B cell (primary cell): ENCODE results near the gene PHYHIPL. TPM values are rescaled to one million over a fixed set of nuclear protein-coding genes. Genes with fewer than 3 reads are reported as not detected.

Experiments
- ATAC-seq: fragments of 200-7000 bp; cut with Tn5 transposase; one replicate; pipeline ENCODE4 v1.10.0; 2021; ENCODE audit warnings: low read depth, mild to moderate bottlenecking, moderate number of reproducible peaks, moderate library complexity
- CTCF ChIA-PET: fragments of 350-600 bp; sonication (Branson Sonifier 250); formaldehyde crosslinking; loops from one replicate; lab custom pipeline; 2021; ENCODE audit warnings: antibody characterized with exemption, inconsistent platforms; lab: Charles Lee
- POLR2A ChIA-PET: fragments of 350-600 bp; sonication (Branson Sonifier 250); formaldehyde crosslinking; loops from one replicate; lab custom pipeline; 2021; ENCODE audit warnings: antibody characterized with exemption; lab: Charles Lee
- DNase-seq: peaks from one replicate; pipeline ENCODE4 v3.0.0; 2013
- H2AFZ ChIP-seq: 2 replicates; pipeline ENCODE4 v1.6.1; 2012; ENCODE audit warnings: mild to moderate bottlenecking, low read depth, low read length; ENCODE audit not compliant: insufficient read depth, poor library complexity, severe bottlenecking
- H3K27ac ChIP-seq, 2 donors: 1 replicate in 1 of 2; 2 replicates in 1 of 2; pipeline ENCODE4 v1.5.1; 2012 to 2013; ENCODE audit warnings: low read length in 2 of 2, mild to moderate bottlenecking in 2 of 2, moderate library complexity in 1 of 2
- H3K27me3 ChIP-seq, 4 experiments: fragments of 200-600 bp in 1 of 4; sonication (generic) in 1 of 4; replicated peaks in 1 of 4; 1 replicate in 2 of 4; 2 replicates in 2 of 4; pipeline versions ENCODE4 v1.6.1 to v1.7.0; 2013 to 2016; ENCODE audit warnings: low read length in 3 of 4, mild to moderate bottlenecking in 2 of 4, mixed read lengths in 1 of 4, moderate library complexity in 1 of 4; ENCODE audit not compliant: insufficient read depth in 4 of 4, control insufficient read depth in 3 of 4; ENCODE audit errors: control extremely low read depth in 1 of 4
- H3K36me3 ChIP-seq, 2 experiments: replicated peaks in 1 of 2; 1 replicate in 1 of 2; 2 replicates in 1 of 2; pipeline versions ENCODE4 v1.6.1 to v1.7.1; 2013; ENCODE audit warnings: low read length in 1 of 2; ENCODE audit not compliant: insufficient read depth in 2 of 2, control insufficient read depth in 1 of 2; ENCODE audit errors: control extremely low read depth in 1 of 2, extremely low read depth in 1 of 2
- H3K4me1 ChIP-seq, 2 donors: fragments of 200-600 bp in 1 of 2; sonication (generic) in 1 of 2; 1 replicate in 1 of 2; 2 replicates in 1 of 2; pipeline versions ENCODE4 v1.5.1 to v1.6.1; 2013 to 2017; ENCODE audit warnings: low read length in 2 of 2; ENCODE audit not compliant: control insufficient read depth in 2 of 2, insufficient read depth in 2 of 2
- H3K4me2 ChIP-seq: replicated peaks from 2 replicates; pipeline ENCODE3; 2012; ENCODE audit warnings: mild to moderate bottlenecking, low read depth, low read length; ENCODE audit not compliant: poor library complexity, severe bottlenecking
- H3K4me3 ChIP-seq, 5 experiments: fragments of 200-600 bp in 1 of 5; sonication (generic) in 1 of 5; 1 replicate in 3 of 5; 2 replicates in 2 of 5; pipeline versions ENCODE4 v1.5.1 to v1.7.0; 2011 to 2016; ENCODE audit warnings: low read length in 4 of 5, mild to moderate bottlenecking in 4 of 5, low read depth in 2 of 5, control low read depth in 1 of 5, moderate library complexity in 1 of 5; ENCODE audit not compliant: insufficient read depth in 1 of 5; ENCODE audit errors: control extremely low read depth in 1 of 5, extremely low read depth in 1 of 5
- H3K79me2 ChIP-seq: fragments of 200-600 bp; sonication (generic); one replicate; pipeline ENCODE4 v1.6.0; 2016; ENCODE audit warnings: low read length; ENCODE audit not compliant: control insufficient read depth, insufficient read depth
- H3K9ac ChIP-seq: fragments of 200-600 bp; sonication (generic); 2 replicates; pipeline ENCODE4 v1.6.1; 2017; ENCODE audit warnings: mild to moderate bottlenecking, low read length, moderate library complexity
- H3K9me3 ChIP-seq, 3 donors: one replicate each; pipeline versions ENCODE4 v1.6.1 to v1.7.1; 2013; ENCODE audit warnings: low read length in 2 of 3; ENCODE audit not compliant: control insufficient read depth in 2 of 3, insufficient read depth in 1 of 3; ENCODE audit errors: control extremely low read depth in 1 of 3
- H4K20me1 ChIP-seq: 2 replicates; pipeline ENCODE4 v1.6.0; 2012; ENCODE audit warnings: mild to moderate bottlenecking, low read length; ENCODE audit not compliant: insufficient read depth, control insufficient read depth, poor library complexity, severe bottlenecking
- H3K27ac Mint-ChIP-seq: one replicate; pipeline ENCODE4 v1.8.0; 2021; ENCODE audit warnings: mixed read lengths
- H3K27me3 Mint-ChIP-seq: one replicate; pipeline ENCODE4 v1.8.0; 2021; ENCODE audit warnings: mixed read lengths
- H3K4me1 Mint-ChIP-seq: one replicate; pipeline ENCODE4 v1.8.0; 2021; ENCODE audit warnings: mixed read lengths
- H3K4me3 Mint-ChIP-seq: one replicate; pipeline ENCODE4 v1.8.0; 2021; ENCODE audit warnings: mixed read lengths
- H3K9me3 Mint-ChIP-seq: one replicate; pipeline ENCODE4 v1.8.0; 2022; ENCODE audit warnings: mixed read lengths; ENCODE audit not compliant: insufficient read depth
- EZH2 ChIP-seq: IDR thresholded peaks from 2 replicates; pipeline ENCODE4 v1.6.1; 2012; ENCODE audit warnings: borderline replicate concordance, low read depth, mild to moderate bottlenecking, moderate library complexity, low read length; ENCODE audit not compliant: insufficient read depth, poor library complexity, severe bottlenecking
- WGBS: methylation state at CpG from one replicate; pipeline ENCODE4 v1.1.5; 2013; ENCODE audit warnings: missing lambda C conversion rate; ENCODE audit not compliant: insufficient coverage; 5-methylcytosine and 5-hydroxymethylcytosine counted together
- intact Hi-C: fragments of 100-400 bp; cut with micrococcal nuclease; formaldehyde crosslinking; loops from one replicate; pipeline ENCODE4 v1.10.0; 2022
- polyA minus RNA-seq: library from RNA; depleted of rRNA, polyadenylated mRNA; stranded (reverse); fragments of >200 nt; gene quantifications from 2 replicates; pipeline ENCODE4 v1.2.3, GENCODE V29; 2012
- polyA plus RNA-seq: library from polyadenylated mRNA; depleted of rRNA; stranded (reverse); fragments of >200 nt; gene quantifications from 2 replicates; pipeline ENCODE4 v1.2.3, GENCODE V29; 2012
- total RNA-seq, 2 donors: library from RNA; stranded (reverse); fragments of 120-200 nt in 1 of 2; gene quantifications; 1 replicate in 1 of 2; 2 replicates in 1 of 2; pipeline versions ENCODE4 v1.2.3 to v1.2.4, GENCODE V29; 2013 to 2022
- TF ChIP-seq, protein P1 (sequence below): fragments of 200-600 bp; IDR thresholded peaks from one replicate; pipeline ENCODE4 v1.8.0; 2022; ENCODE audit warnings: antibody characterized with exemption, mild to moderate bottlenecking

The PHYHIPL gene
- not detected in 2 replicates for total RNA-seq
- 0.02 TPM for total RNA-seq (2013)
- not detected in 2 replicates for polyA plus RNA-seq
- not detected in 2 replicates for polyA minus RNA-seq

- ATAC-seq (no peak), DNase-seq (no peak)
- H3K9me3 Mint-ChIP-seq, result peaks cover 2% of the 10 kb centered on the region
- Histone ChIP-seq H3K4me2 (no peak within 1 kb of the TSS), H3K27me3 (peaks cover 0 to 14% (median 6%) of the 10 kb centered on the region in 4 experiments), H3K79me2 (no peaks in the 10 kb centered on the region), H3K27ac (no peak within 1 kb of the TSS), H3K4me3 (no peak within 1 kb of the TSS), H3K36me3 (no peaks in the 10 kb centered on the region), H2AFZ (no peak within 1 kb of the TSS), H3K4me1 (no peaks in the 10 kb centered on the region), H4K20me1 (no peaks in the 10 kb centered on the region), H3K9ac (no peak within 1 kb of the TSS), H3K9me3 (peaks cover 0 to 12% (median 0%) of the 10 kb centered on the region in 3 donors)
- POLR2A ChIA-PET, result no interaction called here
- peaks cover 21% of the 10 kb centered on the region for H3K27me3 Mint-ChIP-seq
- CTCF ChIA-PET, result no interaction called here
- TF ChIP-seq, protein P1, sequence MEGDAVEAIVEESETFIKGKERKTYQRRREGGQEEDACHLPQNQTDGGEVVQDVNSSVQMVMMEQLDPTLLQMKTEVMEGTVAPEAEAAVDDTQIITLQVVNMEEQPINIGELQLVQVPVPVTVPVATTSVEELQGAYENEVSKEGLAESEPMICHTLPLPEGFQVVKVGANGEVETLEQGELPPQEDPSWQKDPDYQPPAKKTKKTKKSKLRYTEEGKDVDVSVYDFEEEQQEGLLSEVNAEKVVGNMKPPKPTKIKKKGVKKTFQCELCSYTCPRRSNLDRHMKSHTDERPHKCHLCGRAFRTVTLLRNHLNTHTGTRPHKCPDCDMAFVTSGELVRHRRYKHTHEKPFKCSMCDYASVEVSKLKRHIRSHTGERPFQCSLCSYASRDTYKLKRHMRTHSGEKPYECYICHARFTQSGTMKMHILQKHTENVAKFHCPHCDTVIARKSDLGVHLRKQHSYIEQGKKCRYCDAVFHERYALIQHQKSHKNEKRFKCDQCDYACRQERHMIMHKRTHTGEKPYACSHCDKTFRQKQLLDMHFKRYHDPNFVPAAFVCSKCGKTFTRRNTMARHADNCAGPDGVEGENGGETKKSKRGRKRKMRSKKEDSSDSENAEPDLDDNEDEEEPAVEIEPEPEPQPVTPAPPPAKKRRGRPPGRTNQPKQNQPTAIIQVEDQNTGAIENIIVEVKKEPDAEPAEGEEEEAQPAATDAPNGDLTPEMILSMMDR, result no peak
- no peak for TF ChIP-seq EZH2
- intact Hi-C loops, result no loop called here
- no peak within 1 kb of the TSS for H3K27ac Mint-ChIP-seq
- H3K4me3 Mint-ChIP-seq, result no peak within 1 kb of the TSS
- 6% methylated on average over 84 of the region's 90 CpGs for WGBS
- peaks cover 6% of the 10 kb centered on the region for H3K4me1 Mint-ChIP-seq
These were observed at the start of gene PHYHIPL for GRCh38 chr10:59176241-59177030. PHYHIPL (plus strand) TSS chr10:59176643; CDS start chr10:59176854, 211 bp downstream.

DNA sequence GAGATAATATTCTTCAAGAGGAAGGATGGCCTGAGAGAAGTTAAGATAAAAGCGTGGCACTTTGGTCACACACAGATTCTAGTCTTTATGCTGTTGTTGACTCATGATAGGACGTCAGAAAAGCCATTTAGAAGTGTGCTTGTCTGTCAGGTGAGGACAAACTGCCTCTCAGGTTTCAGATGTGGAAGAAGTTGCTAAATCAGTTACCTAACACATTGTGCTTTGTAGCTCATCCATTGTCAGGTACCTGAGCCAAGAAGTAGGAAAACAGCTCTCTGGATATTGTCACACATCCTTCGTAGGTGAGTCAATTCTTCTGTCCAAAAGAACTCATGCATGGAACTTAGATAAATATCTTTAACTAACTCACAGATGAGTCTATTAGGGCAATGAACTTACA, 49.5 kb upstream of the PHYHIPL start:
- Histone ChIP-seq H3K4me1 (no peaks in the 10 kb centered on the region), H3K36me3 (no peaks in the 10 kb centered on the region), H4K20me1 (no peaks in the 10 kb centered on the region), H3K27me3 (no peaks in the 10 kb centered on the region), H3K9me3 (no peaks in the 10 kb centered on the region), H3K4me2 (no peak overlapping the region), H3K79me2 (no peaks in the 10 kb centered on the region), H2AFZ (no peak overlapping the region), H3K27ac (no peak overlapping the region), H3K4me3 (no peak overlapping the region), H3K9ac (no peak overlapping the region)
- Mint-ChIP-seq H3K9me3 (peaks cover 2% of the 10 kb centered on the region), H3K4me1 (no peaks in the 10 kb centered on the region), H3K27ac (no peak overlapping the region), H3K27me3 (no peaks in the 10 kb centered on the region), H3K4me3 (no peak overlapping the region)
- TF ChIP-seq, protein P1, result no peak
- no peak for TF ChIP-seq EZH2
- WGBS, result 40% methylated on average over 1 of the region's 3 CpGs
- DNase-seq (no peak), ATAC-seq (no peak)
- POLR2A ChIA-PET, result no interaction called here
- CTCF ChIA-PET, result no interaction called here
- intact Hi-C loops, result no loop called here
